ENCODE data around the gene PCDHB2. TPM values are rescaled to one million over a fixed set of nuclear protein-coding genes. Genes with fewer than 3 reads are reported as not detected.

The PCDHB2 gene
- total and polyA plus RNA-seq, 2 of the 8 experiments (the other 6 are each of a cell fraction or from before 2014, with no cell fraction given) = 28.8 to 29.2 TPM

DNA sequence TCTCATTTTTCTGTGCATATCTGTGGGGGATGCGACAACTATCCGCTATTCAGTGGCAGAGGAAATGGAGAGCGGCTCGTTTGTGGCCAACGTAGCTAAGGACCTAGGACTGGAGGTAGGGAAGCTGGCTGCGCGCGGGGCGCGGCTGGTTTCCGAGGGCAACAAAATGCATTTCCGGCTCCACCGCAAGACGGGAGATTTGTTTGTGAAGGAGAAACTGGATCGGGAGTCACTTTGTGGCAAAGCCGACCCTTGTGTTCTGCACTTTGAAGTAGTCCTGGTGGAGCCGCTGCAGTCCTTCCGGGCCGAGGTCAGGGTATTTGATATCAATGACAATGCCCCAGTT is 42.9 kb upstream of the PCDHB2 start (continued):
- TF ChIP-seq, protein P1, sequence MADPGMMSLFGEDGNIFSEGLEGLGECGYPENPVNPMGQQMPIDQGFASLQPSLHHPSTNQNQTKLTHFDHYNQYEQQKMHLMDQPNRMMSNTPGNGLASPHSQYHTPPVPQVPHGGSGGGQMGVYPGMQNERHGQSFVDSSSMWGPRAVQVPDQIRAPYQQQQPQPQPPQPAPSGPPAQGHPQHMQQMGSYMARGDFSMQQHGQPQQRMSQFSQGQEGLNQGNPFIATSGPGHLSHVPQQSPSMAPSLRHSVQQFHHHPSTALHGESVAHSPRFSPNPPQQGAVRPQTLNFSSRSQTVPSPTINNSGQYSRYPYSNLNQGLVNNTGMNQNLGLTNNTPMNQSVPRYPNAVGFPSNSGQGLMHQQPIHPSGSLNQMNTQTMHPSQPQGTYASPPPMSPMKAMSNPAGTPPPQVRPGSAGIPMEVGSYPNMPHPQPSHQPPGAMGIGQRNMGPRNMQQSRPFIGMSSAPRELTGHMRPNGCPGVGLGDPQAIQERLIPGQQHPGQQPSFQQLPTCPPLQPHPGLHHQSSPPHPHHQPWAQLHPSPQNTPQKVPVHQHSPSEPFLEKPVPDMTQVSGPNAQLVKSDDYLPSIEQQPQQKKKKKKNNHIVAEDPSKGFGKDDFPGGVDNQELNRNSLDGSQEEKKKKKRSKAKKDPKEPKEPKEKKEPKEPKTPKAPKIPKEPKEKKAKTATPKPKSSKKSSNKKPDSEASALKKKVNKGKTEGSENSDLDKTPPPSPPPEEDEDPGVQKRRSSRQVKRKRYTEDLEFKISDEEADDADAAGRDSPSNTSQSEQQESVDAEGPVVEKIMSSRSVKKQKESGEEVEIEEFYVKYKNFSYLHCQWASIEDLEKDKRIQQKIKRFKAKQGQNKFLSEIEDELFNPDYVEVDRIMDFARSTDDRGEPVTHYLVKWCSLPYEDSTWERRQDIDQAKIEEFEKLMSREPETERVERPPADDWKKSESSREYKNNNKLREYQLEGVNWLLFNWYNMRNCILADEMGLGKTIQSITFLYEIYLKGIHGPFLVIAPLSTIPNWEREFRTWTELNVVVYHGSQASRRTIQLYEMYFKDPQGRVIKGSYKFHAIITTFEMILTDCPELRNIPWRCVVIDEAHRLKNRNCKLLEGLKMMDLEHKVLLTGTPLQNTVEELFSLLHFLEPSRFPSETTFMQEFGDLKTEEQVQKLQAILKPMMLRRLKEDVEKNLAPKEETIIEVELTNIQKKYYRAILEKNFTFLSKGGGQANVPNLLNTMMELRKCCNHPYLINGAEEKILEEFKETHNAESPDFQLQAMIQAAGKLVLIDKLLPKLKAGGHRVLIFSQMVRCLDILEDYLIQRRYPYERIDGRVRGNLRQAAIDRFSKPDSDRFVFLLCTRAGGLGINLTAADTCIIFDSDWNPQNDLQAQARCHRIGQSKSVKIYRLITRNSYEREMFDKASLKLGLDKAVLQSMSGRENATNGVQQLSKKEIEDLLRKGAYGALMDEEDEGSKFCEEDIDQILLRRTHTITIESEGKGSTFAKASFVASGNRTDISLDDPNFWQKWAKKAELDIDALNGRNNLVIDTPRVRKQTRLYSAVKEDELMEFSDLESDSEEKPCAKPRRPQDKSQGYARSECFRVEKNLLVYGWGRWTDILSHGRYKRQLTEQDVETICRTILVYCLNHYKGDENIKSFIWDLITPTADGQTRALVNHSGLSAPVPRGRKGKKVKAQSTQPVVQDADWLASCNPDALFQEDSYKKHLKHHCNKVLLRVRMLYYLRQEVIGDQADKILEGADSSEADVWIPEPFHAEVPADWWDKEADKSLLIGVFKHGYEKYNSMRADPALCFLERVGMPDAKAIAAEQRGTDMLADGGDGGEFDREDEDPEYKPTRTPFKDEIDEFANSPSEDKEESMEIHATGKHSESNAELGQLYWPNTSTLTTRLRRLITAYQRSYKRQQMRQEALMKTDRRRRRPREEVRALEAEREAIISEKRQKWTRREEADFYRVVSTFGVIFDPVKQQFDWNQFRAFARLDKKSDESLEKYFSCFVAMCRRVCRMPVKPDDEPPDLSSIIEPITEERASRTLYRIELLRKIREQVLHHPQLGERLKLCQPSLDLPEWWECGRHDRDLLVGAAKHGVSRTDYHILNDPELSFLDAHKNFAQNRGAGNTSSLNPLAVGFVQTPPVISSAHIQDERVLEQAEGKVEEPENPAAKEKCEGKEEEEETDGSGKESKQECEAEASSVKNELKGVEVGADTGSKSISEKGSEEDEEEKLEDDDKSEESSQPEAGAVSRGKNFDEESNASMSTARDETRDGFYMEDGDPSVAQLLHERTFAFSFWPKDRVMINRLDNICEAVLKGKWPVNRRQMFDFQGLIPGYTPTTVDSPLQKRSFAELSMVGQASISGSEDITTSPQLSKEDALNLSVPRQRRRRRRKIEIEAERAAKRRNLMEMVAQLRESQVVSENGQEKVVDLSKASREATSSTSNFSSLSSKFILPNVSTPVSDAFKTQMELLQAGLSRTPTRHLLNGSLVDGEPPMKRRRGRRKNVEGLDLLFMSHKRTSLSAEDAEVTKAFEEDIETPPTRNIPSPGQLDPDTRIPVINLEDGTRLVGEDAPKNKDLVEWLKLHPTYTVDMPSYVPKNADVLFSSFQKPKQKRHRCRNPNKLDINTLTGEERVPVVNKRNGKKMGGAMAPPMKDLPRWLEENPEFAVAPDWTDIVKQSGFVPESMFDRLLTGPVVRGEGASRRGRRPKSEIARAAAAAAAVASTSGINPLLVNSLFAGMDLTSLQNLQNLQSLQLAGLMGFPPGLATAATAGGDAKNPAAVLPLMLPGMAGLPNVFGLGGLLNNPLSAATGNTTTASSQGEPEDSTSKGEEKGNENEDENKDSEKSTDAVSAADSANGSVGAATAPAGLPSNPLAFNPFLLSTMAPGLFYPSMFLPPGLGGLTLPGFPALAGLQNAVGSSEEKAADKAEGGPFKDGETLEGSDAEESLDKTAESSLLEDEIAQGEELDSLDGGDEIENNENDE (IDR thresholded peaks at IDR 0.05; ENCODE audit: insufficient replicate concordance, low read length) = peak; percentile 35
- peak; percentile 29; the same call in 1 of the 2 replicates for TF ChIP-seq PHF8 (conservative IDR thresholded peaks at IDR 0.05; ENCODE audit: low read depth, low read length)
